ENCODE results near the gene FAM163A. TPM values are rescaled to one million over a fixed set of nuclear protein-coding genes. Genes with fewer than 3 reads are reported as not detected.
A peak's percentile ranks its signal among the peaks of the same experiment; 100 is the strongest.

Gene FAM163A
- total RNA-seq, 1 experiment from 2014 or later, result 0.46 TPM

DNA sequence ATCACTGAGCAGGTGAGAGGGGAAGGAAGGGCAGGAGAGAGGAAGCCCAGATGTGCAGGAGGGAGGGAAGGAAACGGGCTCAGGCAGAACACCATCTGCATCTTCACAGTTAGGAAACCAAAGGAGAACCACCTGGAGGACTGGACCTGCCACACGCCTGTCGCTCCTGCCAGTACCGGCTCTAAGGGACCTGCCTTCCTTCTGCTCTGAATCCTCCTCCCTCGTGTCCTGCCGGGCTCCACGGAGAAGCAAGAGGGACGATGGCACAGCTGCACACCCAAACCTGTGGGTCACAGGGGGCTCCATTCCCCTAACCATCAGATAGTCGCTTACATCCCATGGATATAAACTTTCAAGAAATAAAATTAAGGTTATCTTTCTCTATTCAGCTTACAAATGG is 78.4 kb downstream of the FAM163A start:
- no peak overlapping the region for H2AFZ ChIP-seq (ENCODE audit: low read length)
- no peaks in the 10 kb centered on the region; a peak in 1 of 5 replicates for H3K9me3 Mint-ChIP-seq
- no peak overlapping the region for H3T11ph ChIP-seq (ENCODE audit: low read length)
- H3K79me1 ChIP-seq (ENCODE audit: insufficient read depth, low read depth, low read length, poor library complexity, severe bottlenecking), result no peaks in the 10 kb centered on the region
- H3K23me2 ChIP-seq (ENCODE audit: insufficient read length, low read depth, low read length, poor library complexity, severe bottlenecking), result no peaks in the 10 kb centered on the region
- no peak overlapping the region; the same call in 1 of the 2 replicates for H3K14ac ChIP-seq (ENCODE audit: insufficient read depth, low read length)
- no peak overlapping the region for H3K4me2 ChIP-seq (ENCODE audit: insufficient read depth, insufficient read length, low read length)
- no peaks in the 10 kb centered on the region for H3K9me3 ChIP-seq (ENCODE audit: control insufficient read depth, low read depth, low read length)
- no peaks in the 10 kb centered on the region for H3K27me3 ChIP-seq (ENCODE audit: insufficient read depth, low read length)
- no peak overlapping the region for H4K91ac ChIP-seq (ENCODE audit: insufficient read length, low read depth, low read length)
- H3K4me1 Mint-ChIP-seq, result peaks cover 13 to 24% of the 10 kb centered on the region in 2 experiments
- no peaks in the 10 kb centered on the region for H4K20me1 ChIP-seq (ENCODE audit: control insufficient read depth, insufficient read depth, insufficient read length)
- H3K27me3 Mint-ChIP-seq (ENCODE audit: low read depth), result peaks cover 18% of the 10 kb centered on the region
- no peak overlapping the region for H3K27ac Mint-ChIP-seq
- H3K56ac ChIP-seq (ENCODE audit: insufficient read length, low read depth, low read length), result no peak overlapping the region
- no peaks in the 10 kb centered on the region; a peak in 1 of 7 replicates for H3K36me3 Mint-ChIP-seq (ENCODE audit: insufficient read depth in 1 of 3, low read depth in 3 of 3)
- H3K9ac ChIP-seq (ENCODE audit: extremely low read depth, insufficient read length, low read length), result no peak overlapping the region
- H4K8ac ChIP-seq (replicated peaks; ENCODE audit: insufficient read length, low read depth, low read length), result no peak overlapping the region
- no peak overlapping the region for H4K5ac ChIP-seq (ENCODE audit: insufficient read length, low read depth, low read length)
- H3K4me3 Mint-ChIP-seq, result no peak overlapping the region
- DNase-seq, result peak; percentile 11
- H2AK5ac ChIP-seq (ENCODE audit: insufficient read length, low read length), result no peak overlapping the region
- no peak overlapping the region for H3K4ac ChIP-seq (ENCODE audit: low read depth, low read length)
- no peak overlapping the region for H2BK12ac ChIP-seq (ENCODE audit: insufficient read length, low read depth, low read length)
- WGBS (ENCODE audit: extremely low coverage, insufficient read length, low lambda C conversion rate), result no CpG with 5 or more reads among the region's 9 CpGs
- no peak overlapping the region for H2BK20ac ChIP-seq (ENCODE audit: low read depth, low read length, poor library complexity, severe bottlenecking)
- no peak overlapping the region for H2BK120ac ChIP-seq (ENCODE audit: low read depth, low read length, poor library complexity, severe bottlenecking)
- TF ChIP-seq, protein P1, sequence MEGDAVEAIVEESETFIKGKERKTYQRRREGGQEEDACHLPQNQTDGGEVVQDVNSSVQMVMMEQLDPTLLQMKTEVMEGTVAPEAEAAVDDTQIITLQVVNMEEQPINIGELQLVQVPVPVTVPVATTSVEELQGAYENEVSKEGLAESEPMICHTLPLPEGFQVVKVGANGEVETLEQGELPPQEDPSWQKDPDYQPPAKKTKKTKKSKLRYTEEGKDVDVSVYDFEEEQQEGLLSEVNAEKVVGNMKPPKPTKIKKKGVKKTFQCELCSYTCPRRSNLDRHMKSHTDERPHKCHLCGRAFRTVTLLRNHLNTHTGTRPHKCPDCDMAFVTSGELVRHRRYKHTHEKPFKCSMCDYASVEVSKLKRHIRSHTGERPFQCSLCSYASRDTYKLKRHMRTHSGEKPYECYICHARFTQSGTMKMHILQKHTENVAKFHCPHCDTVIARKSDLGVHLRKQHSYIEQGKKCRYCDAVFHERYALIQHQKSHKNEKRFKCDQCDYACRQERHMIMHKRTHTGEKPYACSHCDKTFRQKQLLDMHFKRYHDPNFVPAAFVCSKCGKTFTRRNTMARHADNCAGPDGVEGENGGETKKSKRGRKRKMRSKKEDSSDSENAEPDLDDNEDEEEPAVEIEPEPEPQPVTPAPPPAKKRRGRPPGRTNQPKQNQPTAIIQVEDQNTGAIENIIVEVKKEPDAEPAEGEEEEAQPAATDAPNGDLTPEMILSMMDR (conservative IDR thresholded peaks at IDR 0.05), result no peak
- H2BK5ac ChIP-seq (ENCODE audit: insufficient read length, low read length), result no peak overlapping the region
- H2BK15ac ChIP-seq (ENCODE audit: low read depth, low read length), result no peak overlapping the region
- no peak overlapping the region for H3K18ac ChIP-seq (ENCODE audit: insufficient read length, low read depth, low read length)
- no peak overlapping the region for H3K27ac ChIP-seq (ENCODE audit: insufficient read length, low read depth, low read length)
- H3K23ac ChIP-seq (ENCODE audit: insufficient read length, low read depth, low read length), result no peak overlapping the region
- H3K4me1 ChIP-seq (ENCODE audit: insufficient read depth, low read length), result no peaks in the 10 kb centered on the region
- H3K79me2 ChIP-seq (ENCODE audit: insufficient read depth, low read length), result no peaks in the 10 kb centered on the region

Measured in H9 (cell line).